Cortex of kidney (tissue), 1 donor: ENCODE data around the gene CENPL.

Experiments
- DNase-seq: peaks from one replicate; lab custom pipeline; 2025; lab: John Stamatoyannopoulos, UW

CENPL gene

DNA sequence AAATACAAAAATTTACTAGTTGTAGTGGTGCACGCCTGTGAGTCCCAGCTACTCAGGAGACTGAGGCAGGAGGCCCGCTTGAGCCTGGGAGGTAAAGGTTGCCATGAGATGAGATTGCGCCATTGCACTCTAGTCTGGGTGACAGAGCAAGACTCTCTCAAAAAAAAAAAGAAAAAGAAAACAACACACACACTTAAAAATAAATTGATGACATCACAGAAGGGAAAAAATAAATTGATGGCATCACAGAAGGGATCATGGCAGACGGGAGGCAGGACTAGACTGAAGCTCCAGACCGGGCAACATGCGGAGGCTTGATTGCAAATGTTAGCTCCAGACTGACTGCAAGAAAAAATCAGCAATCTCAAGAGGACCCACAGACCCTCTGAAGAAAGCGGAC, 66.6 kb downstream of the CENPL start:
- no peak for DNase-seq

- no peak for DNase-seq
Observed at GRCh38 chr1:173757666-173758065, 67.0 kb downstream of the CENPL start.

DNA sequence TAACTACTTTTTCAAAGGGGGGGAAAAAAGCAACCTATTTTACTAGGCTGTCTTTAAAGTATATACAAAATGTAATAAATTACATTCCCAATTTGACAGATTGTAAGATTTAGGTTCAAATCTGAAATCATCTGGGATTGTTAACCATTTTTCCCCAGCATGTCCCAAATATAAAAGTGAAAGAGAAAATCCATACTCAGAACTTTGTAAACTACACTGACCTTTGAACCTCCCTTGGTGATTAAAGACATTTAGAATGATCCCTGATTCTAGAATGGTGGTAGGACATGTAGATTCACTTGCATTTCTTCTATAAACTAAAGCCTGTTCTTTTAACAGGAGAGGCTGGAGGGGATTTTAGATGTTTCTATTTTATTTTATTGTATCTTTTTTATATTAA, 70.9 kb downstream of the CENPL start:
- no peak for DNase-seq
